ENCODE measurements around the gene CCDC195.

DNA sequence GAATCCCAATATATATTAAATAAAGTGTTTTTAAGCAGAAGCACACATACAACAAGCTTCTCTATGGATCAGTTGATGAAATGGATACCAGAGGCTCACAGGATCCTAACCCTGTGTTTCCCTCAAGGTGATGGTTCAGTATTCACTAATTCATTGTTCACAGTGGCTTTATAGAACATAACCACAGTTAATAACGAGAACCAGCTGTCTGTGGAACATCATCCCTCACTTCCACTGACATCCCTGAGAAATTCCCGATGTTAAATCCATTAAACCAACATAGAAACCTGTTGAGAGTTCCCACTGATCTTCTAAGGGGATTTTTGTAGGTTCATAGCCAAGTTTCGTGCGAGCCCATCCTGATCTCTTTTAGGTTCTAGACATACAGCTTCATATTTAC is 29.0 kb downstream of the CCDC195 start:
- TF ChIP-seq EZH2 (IDR thresholded peaks at IDR 0.05), result no peak
- TF ChIP-seq, protein P1, sequence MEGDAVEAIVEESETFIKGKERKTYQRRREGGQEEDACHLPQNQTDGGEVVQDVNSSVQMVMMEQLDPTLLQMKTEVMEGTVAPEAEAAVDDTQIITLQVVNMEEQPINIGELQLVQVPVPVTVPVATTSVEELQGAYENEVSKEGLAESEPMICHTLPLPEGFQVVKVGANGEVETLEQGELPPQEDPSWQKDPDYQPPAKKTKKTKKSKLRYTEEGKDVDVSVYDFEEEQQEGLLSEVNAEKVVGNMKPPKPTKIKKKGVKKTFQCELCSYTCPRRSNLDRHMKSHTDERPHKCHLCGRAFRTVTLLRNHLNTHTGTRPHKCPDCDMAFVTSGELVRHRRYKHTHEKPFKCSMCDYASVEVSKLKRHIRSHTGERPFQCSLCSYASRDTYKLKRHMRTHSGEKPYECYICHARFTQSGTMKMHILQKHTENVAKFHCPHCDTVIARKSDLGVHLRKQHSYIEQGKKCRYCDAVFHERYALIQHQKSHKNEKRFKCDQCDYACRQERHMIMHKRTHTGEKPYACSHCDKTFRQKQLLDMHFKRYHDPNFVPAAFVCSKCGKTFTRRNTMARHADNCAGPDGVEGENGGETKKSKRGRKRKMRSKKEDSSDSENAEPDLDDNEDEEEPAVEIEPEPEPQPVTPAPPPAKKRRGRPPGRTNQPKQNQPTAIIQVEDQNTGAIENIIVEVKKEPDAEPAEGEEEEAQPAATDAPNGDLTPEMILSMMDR (IDR thresholded peaks at IDR 0.05), result no peak
